GM10248 (cell line): ENCODE data around the gene TRIM66.

ENCODE experiments used
- CTCF ChIA-PET: fragments of 300-600 bp; sonication (Branson Sonifier 250); formaldehyde crosslinking; extraction: SDS; loops from one replicate; lab custom pipeline; 2021; ENCODE audit warnings: antibody characterized with exemption; lab: Yijun Ruan, JAX
- POLR2A ChIA-PET: fragments of 350-650 bp; sonication (Branson Sonifier 250); formaldehyde crosslinking; extraction: SDS; loops from one replicate; lab custom pipeline; 2020; ENCODE audit warnings: antibody characterized with exemption; lab: Yijun Ruan, JAX
- DNase-seq: peaks from one replicate; pipeline ENCODE4 v3.0.0; 2012; ENCODE audit errors: extremely low spot score
- CTCF ChIP-seq: IDR thresholded peaks from 2 replicates; pipeline ENCODE4 v1.5.1; 2012; ENCODE audit warnings: mild to moderate bottlenecking, low read depth; ENCODE audit errors: extremely low read depth, missing control alignments, control extremely low read depth

The TRIM66 gene

GRCh38 chr11:8584082-8584481 is 98.4 kb downstream of the TRIM66 start:
- TF ChIP-seq CTCF = no peak
- DNase-seq = no peak
- CTCF ChIA-PET = interaction anchor here (1.1 to 1.3 kb wide), 3 partner anchors 9 to 320 kb away, joined by 3 to 7 read pairs (median 4); partner anchors contain the start of gene LMO1
- POLR2A ChIA-PET = interaction anchor here (0.7 kb wide), 1 partner anchor 103 kb away, joined by 4 read pairs; no protein-coding TSS in a partner anchor

DNA sequence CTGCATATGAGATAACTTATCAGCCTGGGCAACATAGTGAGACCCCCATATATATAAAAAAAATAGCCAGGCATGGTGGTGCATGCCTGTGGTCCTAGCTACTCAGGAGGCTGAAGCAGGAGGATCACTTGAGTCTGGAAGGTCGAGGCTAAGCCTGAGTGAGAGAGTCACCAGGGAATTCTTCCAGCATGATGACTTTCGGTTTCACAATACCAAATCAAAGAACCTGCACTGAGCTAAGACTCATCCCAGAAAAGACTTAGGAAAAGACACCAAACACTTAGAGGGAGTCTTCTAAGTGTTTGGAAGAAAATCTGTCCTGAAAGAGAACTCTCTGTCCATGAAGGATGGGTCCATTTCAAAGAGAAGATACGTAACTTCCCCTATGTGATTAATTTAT is 101.2 kb downstream of the TRIM66 start:
- CTCF ChIA-PET = interaction anchor here (1.6 to 1.7 kb wide), 2 partner anchors 14 to 21 kb away, joined by 3 to 8 read pairs; no protein-coding TSS in a partner anchor

GRCh38 chr11:8577791-8578581 is 104.5 kb downstream of the TRIM66 start:
- TF ChIP-seq CTCF = no peak
- POLR2A ChIA-PET = no interaction called here
- CTCF ChIA-PET = interaction anchor here (3.9 kb wide), 1 partner anchor 10 kb away, joined by 15 read pairs; no protein-coding TSS in a partner anchor
- no peak for DNase-seq

More for the DNA sequence above, 101.2 kb downstream of the TRIM66 start:
- POLR2A ChIA-PET = no interaction called here
- DNase-seq = no peak
- TF ChIP-seq CTCF = no peak

DNA sequence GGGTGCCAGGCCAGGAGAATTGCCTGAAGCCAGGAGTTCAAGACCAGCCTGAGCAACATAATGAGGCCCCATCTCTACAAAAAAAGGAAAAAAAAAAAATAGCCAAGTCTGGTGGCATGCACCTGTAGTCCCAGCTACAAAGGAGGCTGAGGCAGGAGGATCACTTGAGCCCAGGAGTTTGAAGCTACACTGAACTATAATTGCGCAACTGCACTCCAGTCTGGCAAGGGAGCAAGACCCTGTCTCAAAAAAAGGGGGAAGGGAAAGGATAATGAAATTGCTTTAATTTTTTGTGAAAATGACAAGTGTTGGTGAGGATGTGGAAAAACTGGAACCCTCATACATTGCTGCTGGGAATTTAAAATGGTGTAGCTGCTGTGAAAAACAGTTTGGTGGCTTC is 107.7 kb downstream of the TRIM66 start:
- ChIA-PET POLR2A (no interaction called here), CTCF (interaction anchor here (1.0 to 3.9 kb wide), 4 partner anchors 7 to 385 kb away, joined by 3 to 15 read pairs (median 4); no protein-coding TSS in a partner anchor)
- no peak for DNase-seq
- TF ChIP-seq CTCF = no peak

GRCh38 chr11:8573777-8574176 is 108.7 kb downstream of the TRIM66 start:
- TF ChIP-seq CTCF = no peak
- DNase-seq = no peak
- ChIA-PET POLR2A (no interaction called here), CTCF (interaction anchor here (1.0 kb wide), 1 partner anchor 386 kb away, joined by 3 read pairs; no protein-coding TSS in a partner anchor)

DNA sequence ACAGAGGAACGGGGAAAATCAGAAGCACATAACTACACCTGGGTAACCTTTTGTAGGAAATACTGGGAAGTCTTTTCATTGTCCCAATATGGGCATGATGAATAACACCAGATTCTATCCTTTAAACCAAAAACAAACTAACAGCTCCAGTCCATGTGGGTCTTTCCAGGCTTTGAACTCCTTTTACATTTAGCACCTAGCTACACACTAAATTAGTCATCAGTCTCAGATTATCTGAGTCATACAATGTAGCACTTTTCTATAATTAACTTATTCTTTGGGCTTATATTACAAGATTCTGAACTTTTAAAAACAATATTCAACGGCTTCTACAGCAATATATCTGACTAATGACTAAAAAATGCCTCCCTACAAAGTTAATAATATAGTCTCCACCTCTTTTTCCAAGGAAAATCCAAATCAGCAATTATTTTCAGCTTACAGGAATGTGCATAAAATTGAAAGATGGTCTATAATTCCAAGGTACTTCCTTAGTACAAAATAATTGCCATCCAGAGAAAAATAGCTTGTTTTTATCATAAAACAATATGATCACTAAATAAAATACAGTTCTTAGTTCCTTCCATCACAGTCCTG is 114.8 kb downstream of the TRIM66 start:
- no peak for TF ChIP-seq CTCF
- POLR2A ChIA-PET = no interaction called here
- DNase-seq = peak; percentile 26
- CTCF ChIA-PET = interaction anchor here (0.8 to 6.6 kb wide), 33 partner anchors 9 to 552 kb away, joined by 3 to 69 read pairs (median 6); partner anchors contain the start of gene LMO1
